OCI-M1 (cell line): ENCODE data around the gene OR6X1.

Experiments
- DNase-seq: peaks from one replicate; lab custom pipeline; 2025; lab: John Stamatoyannopoulos, UW

Gene OR6X1

GRCh38 chr11:123754101-123754568, at the start of gene OR6X1:
TSS of gene OR6X1 (minus strand) at chr11:123754518. CDS start at chr11:123754518, 0 bp downstream.
- no peak for DNase-seq

GRCh38 chr11:123801765-123802164, 47.4 kb upstream of the OR6X1 start:
- no peak for DNase-seq

DNA sequence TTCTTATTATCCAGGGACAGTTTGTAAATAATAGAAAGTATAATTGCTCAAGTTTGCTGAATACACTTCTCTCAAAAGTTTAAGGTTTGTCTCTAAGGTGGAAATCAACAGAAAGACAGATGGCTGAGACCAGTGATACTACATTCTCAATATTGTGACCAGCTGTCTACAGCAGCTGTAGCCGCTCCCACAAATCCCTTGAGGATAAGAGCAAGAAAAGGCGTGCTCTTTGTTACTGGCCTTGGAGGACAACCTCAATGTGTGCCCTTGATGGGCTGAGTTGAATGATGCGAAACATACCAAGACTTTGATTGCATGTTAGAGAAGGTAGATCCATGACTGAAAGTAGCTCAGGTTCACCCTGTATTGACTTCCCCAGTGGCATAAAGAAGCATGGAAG, 45.7 kb upstream of the OR6X1 start:
- no peak for DNase-seq

GRCh38 chr11:123799438-123799837, 45.1 kb upstream of the OR6X1 start:
- DNase-seq: no peak

DNA sequence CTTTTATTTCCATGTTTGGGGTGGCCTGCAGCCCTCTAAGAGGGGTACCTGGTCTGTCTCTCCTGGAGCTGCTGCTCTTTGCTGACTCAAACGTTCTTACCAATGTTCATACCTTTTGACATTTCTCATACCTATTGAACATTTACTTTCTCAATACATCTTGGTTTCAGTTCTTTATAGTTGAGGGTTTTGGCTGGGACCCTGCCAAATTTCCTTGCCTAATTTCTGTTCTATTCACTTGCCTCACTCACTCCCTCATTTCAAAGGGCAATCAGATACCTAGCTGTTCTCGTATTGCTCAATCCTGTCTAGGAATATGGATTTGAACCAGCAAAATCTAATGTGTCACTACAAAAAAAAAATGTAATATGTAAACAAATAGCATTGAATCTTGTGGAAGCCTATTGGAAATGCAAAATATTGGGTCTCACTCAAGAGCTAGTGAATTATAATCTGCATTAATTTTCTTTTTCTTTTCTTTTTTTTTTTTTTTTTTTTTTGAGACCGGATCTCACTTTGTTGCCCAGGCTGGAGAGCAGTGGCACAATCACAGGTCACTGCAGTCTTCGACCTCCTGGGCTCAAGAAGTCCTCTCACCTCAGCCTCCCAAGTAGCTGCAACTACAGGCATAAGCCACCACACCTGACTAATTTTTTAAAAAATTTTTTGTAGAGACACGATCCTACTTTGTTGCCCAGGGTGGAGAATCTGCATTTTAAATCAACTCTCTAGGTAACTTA, 44.4 kb upstream of the OR6X1 start:
- DNase-seq: peak; percentile 46

GRCh38 chr11:123798079-123798478, 43.8 kb upstream of the OR6X1 start:
- DNase-seq: peak; percentile 24

- DNase-seq: no peak
Measured at GRCh38 chr11:123797541-123797940, 43.2 kb upstream of the OR6X1 start.

GRCh38 chr11:123797114-123797513, 42.8 kb upstream of the OR6X1 start:
- no peak for DNase-seq

GRCh38 chr11:123796226-123796625, 41.9 kb upstream of the OR6X1 start:
- DNase-seq: no peak

- no peak for DNase-seq
Measured at GRCh38 chr11:123783536-123783935, 29.2 kb upstream of the OR6X1 start.

DNA sequence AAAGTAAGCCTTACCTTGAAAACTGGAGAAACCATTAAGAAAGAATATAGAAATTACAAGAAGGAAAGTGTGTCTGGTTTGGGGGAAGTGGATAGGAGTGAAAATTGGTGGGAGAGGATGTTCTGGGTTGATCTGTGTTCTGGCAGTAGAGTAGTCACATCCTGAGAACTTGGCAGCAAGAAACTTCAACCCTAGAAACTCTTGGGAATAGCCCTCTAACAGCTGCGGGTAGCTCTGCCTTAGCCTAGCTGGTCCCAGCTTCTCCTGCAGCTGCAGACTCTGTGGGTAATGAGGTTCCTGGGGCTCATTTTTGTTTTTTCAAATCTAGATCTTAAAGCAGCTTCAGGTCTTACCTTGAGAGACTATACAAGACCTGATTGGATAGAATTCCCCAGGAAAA, 24.2 kb upstream of the OR6X1 start:
- DNase-seq: no peak

GRCh38 chr11:123775715-123776549, 21.6 kb upstream of the OR6X1 start:
- no peak for DNase-seq

DNA sequence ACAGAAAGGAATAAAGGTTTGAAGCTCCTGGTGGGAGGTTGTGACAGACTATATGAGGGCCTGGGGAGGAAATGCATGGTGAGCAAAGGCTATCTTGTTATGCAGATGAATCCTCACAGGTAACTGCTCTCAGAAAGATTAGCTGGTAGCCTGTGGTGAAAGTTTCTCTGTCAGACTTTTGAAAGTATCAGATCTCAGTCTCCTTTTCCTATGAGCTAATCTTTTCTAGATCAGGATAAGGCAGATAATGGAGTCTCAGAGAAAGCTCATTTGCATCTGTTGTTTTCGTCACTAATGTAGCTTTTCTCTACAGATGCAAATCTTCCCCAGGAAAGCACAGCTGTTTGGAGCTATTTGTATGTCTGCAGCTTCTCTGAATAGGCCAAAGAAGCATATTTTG, 21.0 kb upstream of the OR6X1 start:
- no peak for DNase-seq

GRCh38 chr11:123773959-123774358, 19.6 kb upstream of the OR6X1 start:
- DNase-seq: no peak

- DNase-seq: no peak
Measured at GRCh38 chr11:123773026-123773425, 18.7 kb upstream of the OR6X1 start.

- no peak for DNase-seq
Measured at GRCh38 chr11:123771664-123772063, 17.3 kb upstream of the OR6X1 start.

GRCh38 chr11:123770712-123771111, 16.4 kb upstream of the OR6X1 start:
- DNase-seq: no peak

- DNase-seq: no peak
Measured at GRCh38 chr11:123765601-123766000, 11.3 kb upstream of the OR6X1 start.

- DNase-seq: no peak
Measured at GRCh38 chr11:123762422-123762821, 8.1 kb upstream of the OR6X1 start.

DNA sequence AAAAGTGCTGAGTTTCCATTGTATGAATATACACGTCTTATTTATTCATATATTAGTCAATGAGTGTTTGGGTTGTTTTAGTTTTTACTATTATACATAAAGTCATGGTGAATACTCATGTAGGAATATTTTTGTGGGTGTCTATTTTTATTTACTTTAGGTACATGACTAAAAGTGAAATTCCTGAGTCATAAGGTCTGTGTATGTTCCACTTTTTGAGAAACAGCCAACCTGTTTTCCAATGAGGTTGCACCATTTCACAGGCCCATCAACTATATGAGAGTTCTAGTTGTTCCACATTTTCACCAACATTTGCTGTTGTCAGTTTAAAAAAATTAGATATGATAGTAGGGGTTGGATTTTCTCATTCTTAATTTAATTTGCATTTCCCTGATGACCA, 6.6 kb upstream of the OR6X1 start:
- DNase-seq: no peak

- DNase-seq: no peak
Measured at GRCh38 chr11:123757976-123758375, 3.7 kb upstream of the OR6X1 start.

GRCh38 chr11:123755813-123756212, 1.5 kb upstream of the OR6X1 start:
- DNase-seq: no peak

GRCh38 chr11:123755344-123755743, 1.0 kb upstream of the OR6X1 start:
- no peak for DNase-seq
